ENCODE measurements around the gene BMPR1B. TPM values are rescaled to one million over a fixed set of nuclear protein-coding genes. Genes with fewer than 3 reads are reported as not detected.

BMPR1B gene
- total and polyA plus RNA-seq, 2 of the 8 experiments (the other 6 are each of a cell fraction or from before 2014, with no cell fraction given): 0.14 to 1.1 TPM

- H3K14ac ChIP-seq (ENCODE audit: insufficient read length): no peak overlapping the region
- no peaks in the 10 kb centered on the region for H3K9me3 ChIP-seq (ENCODE audit: insufficient read depth in 2 of 2, low read depth in 1 of 2, low read length in 1 of 2)
- no peak overlapping the region; the same call in 1 of the 2 replicates for H4K8ac ChIP-seq (ENCODE audit: extremely low read depth, insufficient read depth, low read length)
- H2BK15ac ChIP-seq (ENCODE audit: low read length): no peak overlapping the region
- H2BK5ac ChIP-seq (ENCODE audit: low read depth, low read length): no peak overlapping the region
- H3K4me1 ChIP-seq (replicated peaks in 1 of 4; ENCODE audit: control insufficient read depth in 3 of 4, insufficient read depth in 4 of 4, low read length in 3 of 4): peaks cover 0 to 6% (median 2%) of the 10 kb centered on the region in 4 experiments; a peak in 4 of 7 replicates
- no peak overlapping the region for H3K18ac ChIP-seq (ENCODE audit: extremely low read depth, low read length)
- no peak overlapping the region for H3K23ac ChIP-seq (ENCODE audit: insufficient read length)
- H3K4ac ChIP-seq (replicated peaks; ENCODE audit: insufficient read length, low read depth, low read length): no peak overlapping the region
- ChIA-PET CTCF (ENCODE audit: partially characterized antibody) (interaction anchor here (0.8 to 8.0 kb wide), 4 partner anchors 15 to 384 kb away, joined by 3 to 52 read pairs (median 3); partner anchors contain the start of gene UNC5C), POLR2A (ENCODE audit: partially characterized antibody) (no interaction called here)
- no peak overlapping the region for H3K9ac ChIP-seq (replicated peaks in 1 of 4; ENCODE audit: extremely low read depth in 1 of 4, low read depth in 3 of 4, low read length in 3 of 4)
- no peaks in the 10 kb centered on the region for H3K23me2 ChIP-seq (ENCODE audit: low read depth, low read length)
- H3K79me1 ChIP-seq (ENCODE audit: low read depth, low read length): no peaks in the 10 kb centered on the region
- no peak for FAIRE-seq
- no peak overlapping the region for H4K91ac ChIP-seq (replicated peaks; ENCODE audit: insufficient read length, low read length)
- 94% methylated on average over 12 of the region's 12 CpGs; no CpG with 5 or more reads in 1 of the 2 experiments for WGBS, 2 experiments (ENCODE audit: extremely low coverage in 1 of 2, insufficient coverage in 1 of 2, insufficient read length in 1 of 2, insufficient replicate concordance in 2 of 2, low coverage in 1 of 2, low lambda C conversion rate in 2 of 2, missing lambda C conversion rate in 1 of 2)
- no peak overlapping the region for H3K4me2 ChIP-seq (ENCODE audit: insufficient read depth in 1 of 2, low read depth in 2 of 2, low read length in 2 of 2)
- no peaks in the 10 kb centered on the region for H4K20me1 ChIP-seq (replicated peaks in 1 of 2; ENCODE audit: control insufficient read depth in 1 of 2, insufficient read depth in 2 of 2, low read length in 2 of 2)
- no peaks in the 10 kb centered on the region for H3K79me2 ChIP-seq (ENCODE audit: control insufficient read depth in 1 of 2, insufficient read depth in 2 of 2, low read length in 2 of 2)
- H3K27ac ChIP-seq (ENCODE audit: low read depth, low read length): no peak overlapping the region
- no peak overlapping the region for H3K56ac ChIP-seq (replicated peaks; ENCODE audit: insufficient read length, low read depth, low read length)
- no peak overlapping the region for H2AK5ac ChIP-seq (ENCODE audit: low read depth, low read length)
- no peak overlapping the region for H3K4me3 ChIP-seq (ENCODE audit: extremely low read depth in 1 of 4, insufficient read depth in 2 of 4, low read depth in 3 of 4, low read length in 4 of 4)
- no peak overlapping the region for H4K5ac ChIP-seq (ENCODE audit: insufficient read length, low read depth, low read length)
- no peak for DNase-seq (ENCODE audit: low read depth in 1 of 2, low spot score in 2 of 2)
- no peaks in the 10 kb centered on the region for H3K27me3 ChIP-seq (replicated peaks in 1 of 4; ENCODE audit: control insufficient read depth in 3 of 4, extremely low read depth in 1 of 4, insufficient read depth in 3 of 4, low read length in 3 of 4)
- no peak overlapping the region for H2BK20ac ChIP-seq (ENCODE audit: low read length)
- no peak overlapping the region for H2BK12ac ChIP-seq (ENCODE audit: low read depth, low read length)
- H2BK120ac ChIP-seq (replicated peaks; ENCODE audit: low read depth, low read length): no peak overlapping the region
- H3K36me3 ChIP-seq (ENCODE audit: control insufficient read depth in 2 of 4, insufficient read depth in 4 of 4, low read length in 3 of 4): no peaks in the 10 kb centered on the region
- H2AFZ ChIP-seq (ENCODE audit: low read length): no peak overlapping the region
- TF ChIP-seq MAFK (IDR thresholded peaks at IDR 0.05; ENCODE audit: low read depth, low read length) (no peak), ASH2L (IDR thresholded peaks at IDR 0.05; ENCODE audit: low read length) (no peak), GABPA (IDR thresholded peaks at IDR 0.05; ENCODE audit: borderline replicate concordance, insufficient read depth, low read length) (no peak), NRF1 (IDR thresholded peaks at IDR 0.05; ENCODE audit: low read depth, low read length) (no peak), POLR2AphosphoS5 (IDR thresholded peaks at IDR 0.05; ENCODE audit: low read depth, low read length) (no peak), CTBP2 (IDR thresholded peaks at IDR 0.05; ENCODE audit: borderline replicate concordance, insufficient read depth, insufficient read length, low read length) (no peak), SIX5 (IDR thresholded peaks at IDR 0.05; ENCODE audit: low read depth, low read length) (no peak), ZNF274 (IDR thresholded peaks at IDR 0.05; ENCODE audit: borderline replicate concordance, extremely low read depth, low read length) (no peak), TAF1 (IDR thresholded peaks at IDR 0.05; ENCODE audit: low read depth, low read length) (no peak), JUND (IDR thresholded peaks at IDR 0.05; ENCODE audit: low read length) (no peak), SAP30 (IDR thresholded peaks at IDR 0.05; ENCODE audit: insufficient read depth, insufficient replicate concordance, low read length) (no peak), POU5F1 (IDR thresholded peaks at IDR 0.05; ENCODE audit: low read depth, low read length) (no peak), KDM1A (IDR thresholded peaks at IDR 0.05; ENCODE audit: borderline replicate concordance, low read length) (no peak), RFX5 (IDR thresholded peaks at IDR 0.05; ENCODE audit: borderline replicate concordance, low read depth, low read length) (no peak)
Observed at GRCh38 chr4:95161781-95162469, 404.2 kb downstream of the BMPR1B start.

Measured in H1 (cell line).